CD4-positive, alpha-beta memory T cell (primary cell): ENCODE results near the gene CASR. TPM values are rescaled to one million over a fixed set of nuclear protein-coding genes. Genes with fewer than 3 reads are reported as not detected.

Experiments
- CTCF ChIA-PET: fragments of 350-600 bp; sonication (Branson Sonifier 250); formaldehyde crosslinking; loops from one replicate; lab custom pipeline; 2021; ENCODE audit warnings: inconsistent platforms; ENCODE audit not compliant: partially characterized antibody; lab: Charles Lee
- POLR2A ChIA-PET: fragments of 350-600 bp; sonication (Branson Sonifier 250); formaldehyde crosslinking; loops from one replicate; lab custom pipeline; 2021; ENCODE audit not compliant: partially characterized antibody; lab: Charles Lee
- DNase-seq, 5 donors: peaks; one replicate each; pipeline versions ENCODE4 v3.0.0 to v3.0.0-alpha.2; 2020 to 2022; ENCODE audit warnings: mixed read lengths in 1 of 5
- H3K27ac ChIP-seq: one replicate; pipeline ENCODE4 v1.7.0; 2013; ENCODE audit warnings: low read depth, low read length
- H3K27me3 ChIP-seq: 2 replicates; pipeline ENCODE4 v1.7.0; 2013; ENCODE audit warnings: mild to moderate bottlenecking, low read length, moderate library complexity; ENCODE audit not compliant: insufficient read depth
- H3K36me3 ChIP-seq: 2 replicates; pipeline ENCODE4 v1.7.0; 2013; ENCODE audit warnings: mild to moderate bottlenecking, low read length, moderate library complexity; ENCODE audit not compliant: insufficient read depth
- H3K4me1 ChIP-seq: 2 replicates; pipeline ENCODE4 v1.7.0; 2013; ENCODE audit warnings: mild to moderate bottlenecking, low read length, moderate library complexity; ENCODE audit not compliant: insufficient read depth
- H3K4me3 ChIP-seq, 2 donors: one replicate each; pipeline ENCODE4 v1.7.0; 2013; ENCODE audit warnings: low read length in 2 of 2, mild to moderate bottlenecking in 1 of 2
- H3K9me3 ChIP-seq, 2 donors: one replicate each; pipeline ENCODE4 v1.7.0; 2013; ENCODE audit warnings: low read length in 2 of 2, control low read depth in 1 of 2; ENCODE audit not compliant: control insufficient read depth in 1 of 2
- H3K27ac Mint-ChIP-seq, 7 donors: one replicate each; pipeline ENCODE4 v1.8.0; 2020 to 2021; ENCODE audit warnings: mixed read lengths in 7 of 7, mild to moderate bottlenecking in 6 of 7, inconsistent platforms in 3 of 7, moderate library complexity in 3 of 7
- H3K27me3 Mint-ChIP-seq, 2 donors: one replicate each; pipeline ENCODE4 v1.8.0; 2020 to 2021; ENCODE audit warnings: mixed read lengths in 2 of 2
- H3K36me3 Mint-ChIP-seq, 2 donors: one replicate each; pipeline ENCODE4 v1.8.0; 2020 to 2021; ENCODE audit warnings: mixed read lengths in 2 of 2, inconsistent platforms in 1 of 2, mild to moderate bottlenecking in 1 of 2
- H3K4me1 Mint-ChIP-seq, 4 donors: one replicate each; pipeline ENCODE4 v1.8.0; 2020 to 2021; ENCODE audit warnings: mixed read lengths in 4 of 4, mild to moderate bottlenecking in 1 of 4
- H3K4me3 Mint-ChIP-seq, 8 donors: one replicate each; pipeline ENCODE4 v1.8.0; 2020 to 2021; ENCODE audit warnings: mixed read lengths in 8 of 8, mild to moderate bottlenecking in 7 of 8, moderate library complexity in 6 of 8, inconsistent platforms in 3 of 8
- H3K9me3 Mint-ChIP-seq, 8 donors: one replicate each; pipeline ENCODE4 v1.8.0; 2020 to 2021; ENCODE audit warnings: mixed read lengths in 8 of 8, mild to moderate bottlenecking in 5 of 8, inconsistent platforms in 3 of 8, moderate library complexity in 1 of 8
- intact Hi-C: fragments of 100-400 bp; cut with micrococcal nuclease; formaldehyde crosslinking; loops from one replicate; pipeline ENCODE4 v1.15.1; 2023
- polyA plus RNA-seq, 2 donors: library from polyadenylated mRNA; unstranded; fragments of 300-500 nt; fragmentation: Illumina TruSeq; gene quantifications; one replicate each; pipeline ENCODE4 v1.2.3, GENCODE V29; 2021
- total RNA-seq, 2 experiments: library from RNA; stranded (reverse); gene quantifications; one replicate each; pipeline ENCODE4 v1.2.3, GENCODE V29; 2021

The CASR gene
- total and polyA plus RNA-seq, 4 experiments from 2014 or later, result 0.03 to 0.47 TPM; not detected in 2

GRCh38 chr3:122265957-122266356, 82.5 kb downstream of the CASR start:
- Mint-ChIP-seq H3K27me3 (peaks cover 2 to 5% of the 10 kb centered on the region in 2 donors), H3K27ac (no peak overlapping the region), H3K9me3 (peaks cover 0 to 2% (median 0%) of the 10 kb centered on the region in 8 donors), H3K4me1 (peaks cover 2% of the 10 kb centered on the region in 4 donors), H3K36me3 (no peaks in the 10 kb centered on the region), H3K4me3 (no peak overlapping the region)
- Histone ChIP-seq H3K4me1 (peaks cover 2% of the 10 kb centered on the region), H3K4me3 (no peak overlapping the region), H3K36me3 (no peaks in the 10 kb centered on the region), H3K27me3 (no peaks in the 10 kb centered on the region), H3K9me3 (no peaks in the 10 kb centered on the region), H3K27ac (no peak overlapping the region)
- no peak for DNase-seq
- intact Hi-C loops, result no loop called here
- ChIA-PET POLR2A (no interaction called here), CTCF (no interaction called here)

DNA sequence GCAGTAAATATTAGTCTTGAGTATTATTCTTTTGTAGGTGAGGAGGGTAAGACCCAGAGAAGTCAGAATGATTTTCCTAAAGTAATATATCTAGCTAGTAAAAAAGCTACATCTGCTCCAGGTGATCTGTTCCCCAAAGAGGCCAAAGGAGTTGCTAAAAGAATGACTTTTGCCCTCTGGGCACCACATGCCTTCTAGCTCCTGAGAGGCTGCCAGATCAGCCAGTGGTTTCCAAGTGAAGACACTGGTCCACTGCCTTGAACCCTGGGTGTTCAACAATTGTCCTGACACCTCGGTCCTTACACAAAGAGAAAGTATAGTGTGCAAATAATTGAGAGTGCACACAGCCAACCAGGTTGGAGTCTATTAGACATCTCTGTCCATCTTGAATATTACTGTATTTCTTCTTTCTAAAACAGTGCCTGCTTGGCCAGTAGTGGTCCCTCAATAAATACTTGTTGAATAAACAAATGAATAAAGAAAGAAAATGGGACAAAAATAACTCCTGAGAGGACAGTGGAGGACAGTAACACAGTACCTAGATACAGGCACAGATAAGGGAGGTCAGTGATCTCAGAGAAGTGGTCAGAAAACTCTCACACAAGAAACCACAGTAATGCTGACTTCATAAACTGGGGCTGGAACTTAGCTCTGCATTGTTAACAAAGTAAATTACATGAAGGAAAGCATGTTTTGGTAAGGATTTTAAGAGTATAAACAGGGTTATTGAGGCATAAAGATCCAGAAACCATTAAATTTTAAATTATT, 85.0 kb downstream of the CASR start:
- peaks cover 27% of the 10 kb centered on the region for H3K4me1 ChIP-seq
- H3K4me3 Mint-ChIP-seq, result no peak overlapping the region
- intact Hi-C loops, result no loop called here
- H3K4me3 ChIP-seq, result no peak overlapping the region
- peaks cover 2 to 4% of the 10 kb centered on the region in 2 donors for H3K27me3 Mint-ChIP-seq
- H3K27ac Mint-ChIP-seq, result no peak overlapping the region
- DNase-seq, result no peak
- ChIA-PET CTCF (interaction anchor here (1.4 kb wide), 1 partner anchor 10 kb away, joined by 3 read pairs; no protein-coding TSS in a partner anchor), POLR2A (no interaction called here)
- no peaks in the 10 kb centered on the region for H3K9me3 ChIP-seq
- peaks cover 21 to 26% (median 25%) of the 10 kb centered on the region in 4 donors for H3K4me1 Mint-ChIP-seq
- no peaks in the 10 kb centered on the region for H3K36me3 Mint-ChIP-seq
- peaks cover 0 to 2% (median 0%) of the 10 kb centered on the region in 8 donors for H3K9me3 Mint-ChIP-seq
- no peak overlapping the region for H3K27ac ChIP-seq
- no peaks in the 10 kb centered on the region for H3K36me3 ChIP-seq
- H3K27me3 ChIP-seq, result no peaks in the 10 kb centered on the region

GRCh38 chr3:122269045-122269444, 85.6 kb downstream of the CASR start:
- Mint-ChIP-seq H3K4me1 (peaks cover 25 to 32% (median 29%) of the 10 kb centered on the region in 4 donors), H3K4me3 (no peak overlapping the region), H3K36me3 (no peaks in the 10 kb centered on the region), H3K9me3 (peaks cover 0 to 2% (median 0%) of the 10 kb centered on the region in 8 donors), H3K27me3 (peaks cover 2 to 3% of the 10 kb centered on the region in 2 donors), H3K27ac (no peak overlapping the region)
- Histone ChIP-seq H3K4me1 (peaks cover 33% of the 10 kb centered on the region), H3K9me3 (no peaks in the 10 kb centered on the region), H3K27ac (no peak overlapping the region), H3K4me3 (no peak overlapping the region), H3K27me3 (no peaks in the 10 kb centered on the region), H3K36me3 (no peaks in the 10 kb centered on the region)
- POLR2A ChIA-PET, result no interaction called here
- intact Hi-C loops, result no loop called here
- DNase-seq, result no peak
- CTCF ChIA-PET, result interaction anchor here (1.4 kb wide), 1 partner anchor 10 kb away, joined by 3 read pairs; no protein-coding TSS in a partner anchor

DNA sequence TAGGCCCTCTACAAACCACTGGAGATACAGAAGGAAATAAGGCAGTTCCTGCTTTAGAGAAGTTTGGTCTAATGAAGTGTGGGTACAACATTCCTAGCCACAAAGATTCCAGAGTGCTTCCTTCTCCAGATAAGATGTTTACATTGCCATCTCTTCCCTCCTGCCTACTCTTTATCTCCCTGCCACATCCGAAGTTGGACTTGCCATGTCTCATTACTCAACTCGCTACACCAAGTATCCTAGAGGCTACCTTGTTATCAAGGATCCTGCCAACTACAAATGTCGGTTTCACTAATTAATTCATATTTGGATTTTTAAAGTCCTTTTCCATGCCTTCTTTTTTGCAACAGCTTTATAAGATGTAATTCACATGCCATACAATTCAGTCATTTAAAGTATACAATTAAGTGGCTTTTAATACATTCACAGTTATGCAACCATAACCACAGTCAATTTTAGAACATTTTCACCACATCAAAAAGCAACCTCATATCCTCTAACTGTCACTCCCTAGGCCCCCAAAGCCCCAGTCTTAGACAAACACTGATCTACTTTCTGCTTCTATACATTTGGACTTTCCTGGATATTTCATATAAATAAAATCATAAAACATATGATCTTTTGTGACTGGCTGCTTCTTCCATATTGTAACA, 87.9 kb downstream of the CASR start:
- H3K4me1 Mint-ChIP-seq, result peaks cover 24 to 42% (median 29%) of the 10 kb centered on the region in 4 donors
- H3K9me3 Mint-ChIP-seq, result no peaks in the 10 kb centered on the region
- Histone ChIP-seq H3K27ac (no peak overlapping the region), H3K9me3 (no peaks in the 10 kb centered on the region), H3K4me3 (no peak overlapping the region), H3K36me3 (no peaks in the 10 kb centered on the region), H3K27me3 (no peaks in the 10 kb centered on the region), H3K4me1 (peaks cover 37% of the 10 kb centered on the region)
- CTCF ChIA-PET, result no interaction called here
- POLR2A ChIA-PET, result interaction anchor here (1.1 kb wide), 1 partner anchor 38 kb away, joined by 3 read pairs; no protein-coding TSS in a partner anchor
- H3K36me3 Mint-ChIP-seq, result no peaks in the 10 kb centered on the region
- intact Hi-C loops, result no loop called here
- H3K27ac Mint-ChIP-seq, result peak overlapping the region in 6 of 7 donors; percentile 3 to 84 (median 66)
- DNase-seq, result peak in 4 of 5 donors; percentile 60 to 74 (median 66)
- H3K4me3 Mint-ChIP-seq, result peak overlapping the region in 6 of 8 donors; percentile 15 to 75 (median 55)
- H3K27me3 Mint-ChIP-seq, result no peaks in the 10 kb centered on the region

DNA sequence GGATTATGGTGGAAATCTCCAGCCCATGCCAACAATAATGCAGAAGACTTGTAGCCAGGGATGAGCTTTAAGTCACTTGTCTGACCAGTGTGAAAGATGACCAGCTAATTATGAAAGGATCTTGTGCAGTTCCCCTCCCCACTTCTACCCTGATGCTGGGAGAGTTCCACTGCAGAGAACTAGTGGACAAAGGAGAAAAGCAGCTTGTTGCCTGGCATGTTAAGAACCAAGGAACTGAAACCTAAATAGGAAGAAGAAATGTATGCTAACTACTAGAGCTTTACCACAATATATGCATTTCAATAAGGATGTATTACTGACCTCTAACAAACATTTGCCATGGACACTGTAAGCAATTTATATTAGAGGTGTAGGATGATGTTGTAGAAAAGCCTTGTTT, 89.4 kb downstream of the CASR start:
- peak overlapping the region in 2 of 7 donors; percentile 10 to 68 for H3K27ac Mint-ChIP-seq
- ChIA-PET CTCF (interaction anchor here (0.8 kb wide), 1 partner anchor 14 kb away, joined by 4 read pairs; no protein-coding TSS in a partner anchor), POLR2A (no interaction called here)
- intact Hi-C loops, result no loop called here
- Histone ChIP-seq H3K36me3 (no peaks in the 10 kb centered on the region), H3K4me3 (no peak overlapping the region), H3K27ac (no peak overlapping the region), H3K27me3 (no peaks in the 10 kb centered on the region), H3K4me1 (peaks cover 37% of the 10 kb centered on the region), H3K9me3 (no peaks in the 10 kb centered on the region)
- no peaks in the 10 kb centered on the region for H3K9me3 Mint-ChIP-seq
- no peak overlapping the region for H3K4me3 Mint-ChIP-seq
- no peaks in the 10 kb centered on the region for H3K36me3 Mint-ChIP-seq
- no peak for DNase-seq
- H3K27me3 Mint-ChIP-seq, result no peaks in the 10 kb centered on the region
- peaks cover 24 to 42% (median 29%) of the 10 kb centered on the region in 4 donors for H3K4me1 Mint-ChIP-seq

DNA sequence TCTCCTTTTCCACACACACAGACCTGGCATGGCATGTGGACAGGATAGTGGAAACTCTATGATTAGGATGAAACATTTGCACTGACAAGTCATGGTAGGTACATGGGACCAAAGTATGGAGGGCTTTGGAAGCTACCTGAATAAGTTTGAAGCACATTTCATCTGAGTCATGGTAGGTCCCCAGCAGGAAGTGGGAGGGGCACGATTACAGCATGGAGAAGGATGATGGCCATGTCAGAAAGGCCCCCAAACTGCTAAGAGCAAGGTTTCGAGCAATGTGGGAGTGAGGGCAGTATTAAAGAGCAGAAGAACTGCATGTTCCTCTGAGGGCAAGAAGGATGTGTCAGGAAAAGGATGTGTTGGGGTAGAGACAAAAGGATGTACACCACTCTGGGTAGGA, 90.0 kb downstream of the CASR start:
- Mint-ChIP-seq H3K27ac (peak overlapping the region in 3 of 7 donors; percentile 25 to 53 (median 30)), H3K4me1 (peaks cover 24 to 42% (median 29%) of the 10 kb centered on the region in 4 donors), H3K9me3 (no peaks in the 10 kb centered on the region), H3K36me3 (no peaks in the 10 kb centered on the region), H3K4me3 (peak overlapping the region in 3 of 8 donors; percentile 3 to 35 (median 16)), H3K27me3 (no peaks in the 10 kb centered on the region)
- no peaks in the 10 kb centered on the region for H3K27me3 ChIP-seq
- ChIA-PET CTCF (no interaction called here), POLR2A (no interaction called here)
- no peaks in the 10 kb centered on the region for H3K9me3 ChIP-seq
- H3K4me3 ChIP-seq, result no peak overlapping the region
- H3K27ac ChIP-seq, result no peak overlapping the region
- intact Hi-C loops, result no loop called here
- H3K4me1 ChIP-seq, result peaks cover 37% of the 10 kb centered on the region
- H3K36me3 ChIP-seq, result no peaks in the 10 kb centered on the region
- DNase-seq, result no peak

GRCh38 chr3:122281891-122282290, 98.4 kb downstream of the CASR start:
- POLR2A ChIA-PET, result no interaction called here
- Histone ChIP-seq H3K9me3 (no peaks in the 10 kb centered on the region), H3K4me3 (no peak overlapping the region), H3K4me1 (no peaks in the 10 kb centered on the region), H3K36me3 (no peaks in the 10 kb centered on the region), H3K27ac (no peak overlapping the region), H3K27me3 (no peaks in the 10 kb centered on the region)
- Mint-ChIP-seq H3K36me3 (no peaks in the 10 kb centered on the region), H3K27ac (no peak overlapping the region), H3K27me3 (peaks cover 0 to 1% of the 10 kb centered on the region in 2 donors), H3K4me3 (no peak overlapping the region), H3K9me3 (no peaks in the 10 kb centered on the region), H3K4me1 (no peaks in the 10 kb centered on the region)
- intact Hi-C loops, result no loop called here
- CTCF ChIA-PET, result no interaction called here
- no peak for DNase-seq
